HL-60 (cell line): Measurements from ENCODE around the gene ATG2B.

ENCODE experiments used
- POLR2AphosphoS5 ChIP-seq: IDR thresholded peaks from 2 replicates; pipeline ENCODE4 v1.6.1; 2012; ENCODE audit warnings: low read depth
- TF ChIP-seq, protein P1 (sequence below): IDR thresholded peaks from one replicate; pipeline ENCODE4 v1.5.1; 2011; ENCODE audit warnings: low read length, control low read depth, inconsistent platforms; ENCODE audit not compliant: insufficient read depth

DNA sequence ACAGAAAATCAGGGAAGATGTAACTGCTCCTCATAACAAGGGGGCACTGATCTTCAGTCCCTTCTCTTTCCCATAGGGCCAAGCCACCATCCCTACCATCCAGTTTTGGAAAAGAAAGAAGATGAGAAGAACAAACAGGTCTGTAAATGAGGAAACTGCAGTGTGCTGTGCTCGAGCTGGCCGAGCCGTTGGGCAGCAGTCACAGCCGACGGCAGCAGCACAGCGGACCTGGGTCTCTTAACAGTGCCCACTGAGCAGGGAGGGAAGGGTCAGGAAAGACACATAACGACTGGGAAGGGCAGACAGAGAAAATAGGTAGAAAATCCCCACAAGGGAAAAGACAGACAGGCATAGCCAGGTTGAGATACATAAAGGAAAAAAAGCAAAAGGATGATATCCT is 68.9 kb downstream of the ATG2B start:
- TF ChIP-seq, protein P1, sequence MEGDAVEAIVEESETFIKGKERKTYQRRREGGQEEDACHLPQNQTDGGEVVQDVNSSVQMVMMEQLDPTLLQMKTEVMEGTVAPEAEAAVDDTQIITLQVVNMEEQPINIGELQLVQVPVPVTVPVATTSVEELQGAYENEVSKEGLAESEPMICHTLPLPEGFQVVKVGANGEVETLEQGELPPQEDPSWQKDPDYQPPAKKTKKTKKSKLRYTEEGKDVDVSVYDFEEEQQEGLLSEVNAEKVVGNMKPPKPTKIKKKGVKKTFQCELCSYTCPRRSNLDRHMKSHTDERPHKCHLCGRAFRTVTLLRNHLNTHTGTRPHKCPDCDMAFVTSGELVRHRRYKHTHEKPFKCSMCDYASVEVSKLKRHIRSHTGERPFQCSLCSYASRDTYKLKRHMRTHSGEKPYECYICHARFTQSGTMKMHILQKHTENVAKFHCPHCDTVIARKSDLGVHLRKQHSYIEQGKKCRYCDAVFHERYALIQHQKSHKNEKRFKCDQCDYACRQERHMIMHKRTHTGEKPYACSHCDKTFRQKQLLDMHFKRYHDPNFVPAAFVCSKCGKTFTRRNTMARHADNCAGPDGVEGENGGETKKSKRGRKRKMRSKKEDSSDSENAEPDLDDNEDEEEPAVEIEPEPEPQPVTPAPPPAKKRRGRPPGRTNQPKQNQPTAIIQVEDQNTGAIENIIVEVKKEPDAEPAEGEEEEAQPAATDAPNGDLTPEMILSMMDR, result no peak
- no peak for TF ChIP-seq POLR2AphosphoS5
